Right renal pelvis (tissue), 4 donors: ENCODE data around the gene ZNF549. TPM values are rescaled to one million over a fixed set of nuclear protein-coding genes. Genes with fewer than 3 reads are reported as not detected.
A peak's percentile ranks its signal among the peaks of the same experiment; 100 is the strongest.
"Not testable (repeated sequence)": the region's sequence is repeated elsewhere in the genome, so short reads cannot be mapped to it uniquely, and the experiment has no call there.

Experiments
- DNase-seq, 4 donors: peaks; one replicate each; pipeline ENCODE4 v3.0.0-alpha.2; 2013; ENCODE audit warnings: low read depth in 4 of 4, low spot score in 3 of 4, missing footprints in 1 of 4
- polyA plus RNA-seq, 4 donors: library from polyadenylated mRNA; unstranded; fragments of 120-200 nt; gene quantifications; one replicate each; pipeline ENCODE4 v1.2.1, GENCODE V29; 2013; ENCODE audit not compliant: insufficient read length in 4 of 4

ZNF549 gene
- polyA plus RNA-seq: 10 to 100 TPM; 12.5 to 14.7 (median 13.5) TPM

GRCh38 chr19:57527136-57527881 lies at the start of gene ZNF549:
Gene ZNF549 (plus strand): TSS chr19:57527356. CDS start chr19:57527574, 218 bp downstream.
- peak; percentile 76 to 89 (median 82) for DNase-seq

DNA sequence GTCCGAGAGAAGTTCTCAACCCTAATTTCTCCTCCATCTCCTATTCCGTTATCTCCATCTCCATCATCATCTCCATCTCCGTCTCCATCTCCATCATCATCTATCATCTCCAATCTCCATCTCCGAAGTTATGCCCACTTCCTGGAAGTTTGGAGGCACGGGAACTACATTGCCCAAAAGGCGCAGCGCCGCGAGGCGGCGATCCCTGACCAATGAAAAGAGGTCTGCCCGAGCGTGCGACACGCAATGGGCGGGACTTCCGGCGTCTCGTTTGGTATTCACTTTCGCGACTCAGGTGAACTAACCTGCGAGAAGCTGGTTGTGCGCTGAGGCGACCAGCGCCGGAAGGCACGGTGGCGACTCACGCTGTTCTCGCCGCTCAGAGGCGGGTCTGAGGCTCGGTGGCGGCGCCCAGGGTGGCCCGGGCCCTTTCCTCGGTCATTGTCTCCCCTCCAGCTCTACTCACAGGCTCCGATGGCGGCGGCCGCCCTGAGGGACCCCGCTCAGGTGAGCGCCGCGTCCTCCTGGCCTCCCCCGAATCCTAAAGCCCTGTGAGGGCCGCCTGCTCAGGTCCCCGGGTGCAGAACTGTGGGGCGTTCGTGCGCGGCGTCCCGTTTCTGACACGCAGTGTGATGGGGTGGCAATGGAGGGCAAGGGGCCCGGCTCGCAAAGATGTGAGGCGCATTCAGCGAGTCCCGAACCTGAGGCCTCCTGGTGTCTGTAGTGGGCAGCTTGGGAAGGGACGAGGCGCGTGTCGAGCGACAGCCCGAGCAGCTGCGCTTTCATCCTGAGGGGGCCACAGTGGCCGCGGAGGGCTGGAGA lies 39.5 kb upstream of the ZNF549 start, which contains the start of gene ZNF419:
Gene ZNF419 (plus strand): TSS at position 274 of the 822 bp plus-strand sequence. CDS start 201 bp downstream, at position 475.
- DNase-seq: peak; percentile 84 to 90 (median 86)

DNA sequence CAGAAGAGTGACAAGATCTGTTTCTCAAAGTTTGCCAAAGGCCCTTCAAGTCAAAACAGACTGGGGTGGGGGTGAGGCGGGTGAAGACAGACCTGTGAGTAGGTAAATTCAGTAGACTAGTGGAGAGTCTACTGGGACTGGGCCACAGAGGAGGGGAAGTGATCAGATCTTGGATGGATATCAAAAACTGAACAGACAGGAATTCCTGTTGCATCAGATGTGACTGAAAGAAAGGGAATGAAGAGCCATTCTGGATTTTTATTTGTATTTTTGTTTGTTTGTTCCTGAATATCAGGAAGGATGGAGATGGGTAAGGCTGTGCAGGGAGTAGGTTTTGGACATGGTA lies 38.9 kb upstream of the ZNF549 start:
- DNase-seq: not testable (repeated sequence)

DNA sequence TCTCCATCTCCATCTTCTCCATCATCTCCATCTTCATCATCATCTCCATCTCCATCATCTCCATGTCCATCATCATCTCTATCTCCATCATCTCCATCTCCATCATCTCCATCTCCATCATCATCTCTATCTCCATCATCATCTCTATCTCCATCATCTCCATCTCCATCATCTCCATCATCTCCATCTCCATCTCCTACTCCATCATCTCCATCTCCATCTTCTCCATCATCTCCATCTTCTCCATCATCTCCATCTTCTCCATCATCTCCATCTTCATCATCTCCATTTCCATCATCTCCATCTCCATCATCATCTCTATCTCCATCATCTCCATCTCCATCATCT lies 27.9 kb upstream of the ZNF549 start:
- not testable (repeated sequence) for DNase-seq

DNA sequence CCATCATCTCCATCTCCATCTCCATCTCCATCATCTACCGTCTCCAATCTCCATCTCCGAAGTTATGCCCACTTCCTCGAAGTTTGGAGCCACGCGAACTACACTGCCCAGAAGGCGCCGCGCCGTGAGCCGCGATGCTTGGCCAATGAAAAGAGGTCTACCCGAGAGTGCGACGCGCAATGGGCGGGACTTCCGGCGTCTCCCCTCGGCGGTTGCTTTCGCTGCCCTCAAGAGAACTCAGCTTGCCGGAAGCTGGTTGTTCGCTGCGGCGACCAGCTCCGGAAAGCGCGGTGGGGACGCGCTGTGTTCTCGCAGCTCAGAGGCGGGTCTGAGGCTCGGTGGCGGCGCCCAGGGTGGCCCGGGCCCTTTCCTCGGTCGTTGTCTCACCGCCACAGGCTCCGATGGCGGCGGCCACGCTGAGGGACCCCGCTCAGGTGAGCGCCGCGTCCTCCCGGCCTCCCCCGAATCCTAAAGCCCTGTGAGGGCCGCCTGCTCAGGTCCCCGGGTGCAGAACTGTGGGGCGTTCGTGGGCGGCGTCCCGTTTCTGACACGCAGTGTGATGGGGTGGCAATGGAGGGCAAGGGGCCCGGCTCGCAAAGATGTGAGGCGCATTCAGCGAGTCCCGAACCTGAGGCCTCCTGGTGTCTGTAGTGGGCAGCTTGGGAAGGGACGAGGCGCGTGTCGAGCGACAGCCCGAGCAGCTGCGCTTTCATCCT lies 27.3 kb upstream of the ZNF549 start, which contains the start of gene ZNF773:
Gene ZNF773 (plus strand): TSS at position 259 of the 716 bp plus-strand sequence. CDS start 143 bp downstream, at position 402.
- peak; percentile 86 to 91 (median 90) for DNase-seq

DNA sequence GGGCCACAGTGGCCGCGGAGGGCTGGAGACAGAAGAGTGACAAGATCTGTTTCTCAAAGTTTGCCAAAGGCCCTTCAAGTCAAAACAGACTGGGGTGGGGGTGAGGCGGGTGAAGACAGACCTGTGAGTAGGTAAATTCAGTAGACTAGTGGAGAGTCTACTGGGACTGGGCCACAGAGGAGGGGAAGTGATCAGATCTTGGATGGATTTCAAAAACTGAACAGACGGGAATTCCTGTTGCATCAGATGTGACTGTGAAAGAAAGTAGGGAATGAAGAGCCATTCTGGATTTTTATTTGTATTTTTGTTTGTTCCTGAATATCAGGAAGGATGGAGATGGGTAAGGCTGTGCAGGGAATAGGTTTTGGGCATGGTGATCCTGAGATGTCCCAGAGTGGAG lies 26.8 kb upstream of the ZNF549 start:
- not testable (repeated sequence) for DNase-seq

DNA sequence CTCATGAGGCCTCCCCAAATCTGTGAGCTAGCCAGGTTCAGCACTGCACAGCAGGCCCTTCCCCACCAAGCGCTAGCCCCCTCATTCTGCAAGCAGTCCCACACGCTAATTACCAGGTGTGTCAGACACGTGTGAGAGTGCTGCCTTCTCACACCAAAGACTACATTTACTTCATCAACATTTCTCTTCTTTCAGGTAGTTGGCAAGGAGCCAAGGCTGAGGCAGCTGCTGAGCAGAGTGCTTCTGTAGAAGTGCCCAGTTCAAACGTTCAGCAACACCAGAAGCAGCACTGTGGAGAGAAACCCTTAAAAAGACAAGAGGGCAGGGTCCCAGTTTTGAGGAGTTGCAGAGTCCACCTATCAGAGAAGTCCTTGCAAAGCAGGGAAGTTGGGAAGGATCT lies 21.0 kb upstream of the ZNF549 start:
- DNase-seq: no peak

DNA sequence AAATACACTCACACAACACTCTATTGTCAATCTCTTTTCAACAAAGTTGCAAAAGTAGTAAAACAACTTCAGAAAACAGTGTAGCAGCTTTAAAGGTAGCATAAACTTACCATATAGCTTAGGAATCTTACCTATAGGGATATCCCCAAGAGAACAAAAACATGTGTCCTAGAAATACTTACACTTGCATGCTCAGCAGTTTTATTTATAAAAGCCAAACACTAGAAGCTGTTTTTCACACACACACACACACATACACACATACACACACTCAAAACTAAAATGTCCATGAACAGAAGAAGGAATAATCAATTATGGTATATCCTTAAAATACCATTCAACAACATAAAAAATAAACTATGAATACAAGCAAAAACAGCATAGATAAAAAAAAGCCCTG lies 15.7 kb upstream of the ZNF549 start:
- DNase-seq: no peak

- DNase-seq: no peak
Observed at GRCh38 chr19:57512845-57513244, 14.3 kb upstream of the ZNF549 start.

DNA sequence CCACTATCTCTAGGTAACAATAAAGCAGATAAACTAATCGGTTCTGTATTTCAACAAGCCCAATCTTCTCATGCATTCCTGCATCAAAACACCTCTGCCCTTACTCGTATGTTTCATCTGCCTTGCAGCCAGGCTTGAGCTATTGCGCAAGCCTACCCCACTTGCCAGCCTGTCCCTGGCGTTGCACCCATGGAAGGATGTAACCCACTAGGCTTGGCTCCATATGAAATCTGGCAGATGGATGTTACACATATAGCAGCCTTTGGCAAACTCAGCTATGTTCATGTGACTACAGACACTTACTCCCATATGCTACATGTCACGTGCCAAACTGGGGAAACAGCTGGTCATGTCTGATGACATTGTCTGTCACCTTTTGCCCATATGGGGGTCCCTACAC lies 11.9 kb upstream of the ZNF549 start:
- no peak for DNase-seq

- DNase-seq: not testable (repeated sequence)
Observed at GRCh38 chr19:57518021-57518420, 9.1 kb upstream of the ZNF549 start.

DNA sequence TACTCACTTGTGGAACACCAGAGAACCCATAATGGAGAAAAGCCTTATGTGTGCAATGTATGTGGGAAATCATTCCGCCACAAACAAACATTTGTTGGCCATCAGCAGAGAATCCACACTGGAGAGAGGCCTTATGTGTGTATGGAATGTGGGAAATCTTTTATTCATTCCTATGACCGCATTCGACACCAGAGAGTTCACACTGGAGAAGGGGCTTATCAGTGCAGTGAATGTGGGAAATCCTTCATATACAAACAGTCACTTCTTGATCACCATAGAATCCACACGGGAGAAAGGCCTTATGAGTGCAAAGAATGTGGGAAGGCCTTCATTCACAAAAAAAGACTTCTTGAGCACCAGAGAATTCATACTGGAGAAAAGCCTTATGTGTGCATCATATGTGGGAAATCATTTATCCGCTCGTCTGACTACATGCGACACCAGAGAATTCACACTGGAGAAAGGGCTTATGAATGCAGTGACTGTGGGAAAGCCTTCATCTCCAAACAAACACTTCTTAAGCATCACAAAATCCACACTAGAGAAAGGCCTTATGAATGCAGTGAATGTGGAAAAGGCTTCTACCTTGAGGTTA lies 10.9 kb downstream of the ZNF549 start:
- no peak for DNase-seq

- no peak for DNase-seq
Observed at GRCh38 chr19:57546513-57546912, 19.4 kb downstream of the ZNF549 start.

GRCh38 chr19:57552432-57552831 lies 25.3 kb downstream of the ZNF549 start:
- no peak for DNase-seq

GRCh38 chr19:57557659-57558058 lies 30.5 kb downstream of the ZNF549 start:
- no peak for DNase-seq

- no peak for DNase-seq
Observed at GRCh38 chr19:57558525-57558924, 31.4 kb downstream of the ZNF549 start.

DNA sequence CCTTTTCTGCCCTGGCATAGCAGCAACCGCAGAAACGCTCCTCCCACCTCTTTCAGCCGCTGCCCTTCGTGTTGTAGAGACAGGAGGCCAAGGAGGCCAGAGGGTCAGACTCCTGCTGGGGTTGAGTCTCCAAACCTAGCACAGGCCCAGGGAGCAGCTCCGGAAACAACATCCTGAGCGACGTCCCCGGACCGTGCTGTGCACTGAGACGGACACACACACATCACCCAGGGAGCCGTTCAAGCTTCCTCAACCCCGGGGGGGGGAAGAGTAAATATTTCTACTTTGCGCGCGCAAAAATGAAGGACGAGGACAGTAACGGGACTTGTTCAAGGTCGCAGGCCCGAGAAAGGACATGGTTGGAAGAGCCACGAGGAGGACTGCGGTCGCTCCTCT lies 31.9 kb downstream of the ZNF549 start:
- no peak for DNase-seq

DNA sequence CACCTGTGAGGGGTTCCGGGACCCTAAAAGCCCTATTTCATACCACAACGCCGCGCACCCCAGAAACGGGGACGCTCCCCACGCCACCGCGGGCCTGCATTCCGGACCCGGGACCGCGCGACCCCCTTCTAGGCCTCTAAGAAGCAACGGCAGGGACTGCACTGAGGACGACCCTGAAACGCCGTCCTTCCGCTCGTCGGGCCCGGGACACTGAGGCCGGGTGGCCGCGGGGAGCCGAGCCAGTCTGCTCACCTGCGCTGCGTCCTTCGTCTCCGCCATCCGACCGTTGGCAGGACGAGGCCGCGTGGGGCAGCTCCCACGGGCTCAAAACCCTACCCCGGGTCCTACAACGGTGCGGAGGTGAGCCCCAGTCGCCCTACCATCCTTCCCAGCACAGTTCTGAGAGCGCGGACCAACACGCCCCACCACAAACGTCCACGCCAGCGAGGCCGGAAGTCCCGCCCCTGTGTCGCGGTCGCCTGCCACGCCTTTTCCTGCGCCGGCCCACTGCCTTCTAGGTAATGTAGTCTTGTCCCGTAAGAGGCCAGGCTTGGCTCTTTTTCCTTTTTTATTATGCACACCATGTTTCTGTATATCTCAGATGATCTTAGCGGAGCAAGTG lies 32.4 kb downstream of the ZNF549 start, which contains the start of gene ZNF550:
Gene ZNF550 (minus strand): TSS at position 460 of the 622 bp plus-strand sequence. CDS start 181 bp downstream, at position 279.
- peak; percentile 77 to 83 (median 80) for DNase-seq

- no peak for DNase-seq
Observed at GRCh38 chr19:57560049-57560491, 32.9 kb downstream of the ZNF549 start.

GRCh38 chr19:57563547-57563946 lies 36.4 kb downstream of the ZNF549 start:
- DNase-seq: no peak
